ENCODE measurements around the gene RSPH10B.
A peak's percentile ranks its signal among the peaks of the same experiment; 100 is the strongest.
"Not testable (repeated sequence)": the region's sequence is repeated elsewhere in the genome, so short reads cannot be mapped to it uniquely, and the experiment has no call there.

The RSPH10B gene

GRCh38 chr7:5970347-5970911 lies at the start of gene RSPH10B:
Gene RSPH10B, minus strand, starts transcription at chr7:5970689. Its CDS starts 3,573 bp downstream, at chr7:5967116.
- not testable (repeated sequence) for H3K27ac Mint-ChIP-seq; H3K36me3 Mint-ChIP-seq (ENCODE audit: low read depth); DNase-seq; H3K4me3 Mint-ChIP-seq; H3K9me3 Mint-ChIP-seq; H3K4me1 Mint-ChIP-seq (ENCODE audit: low read depth); H3K27me3 Mint-ChIP-seq

- Mint-ChIP-seq H3K36me3 (ENCODE audit: low read depth) (peaks cover 98% of the 10 kb centered on the region), H3K4me1 (ENCODE audit: low read depth) (peaks cover 32% of the 10 kb centered on the region), H3K9me3 (no peaks in the 10 kb centered on the region), H3K27ac (peak overlapping the region; percentile 83), H3K4me3 (no peak overlapping the region), H3K27me3 (no peaks in the 10 kb centered on the region)
- DNase-seq: no peak
These were observed 46.1 kb upstream of the RSPH10B start for GRCh38 chr7:6016653-6016966.

GRCh38 chr7:6015917-6016652 lies 45.6 kb upstream of the RSPH10B start:
- no peak for DNase-seq
- Mint-ChIP-seq H3K4me3 (no peak overlapping the region), H3K36me3 (ENCODE audit: low read depth) (peaks cover 98% of the 10 kb centered on the region), H3K27ac (peak overlapping the region; percentile 83), H3K4me1 (ENCODE audit: low read depth) (peaks cover 37% of the 10 kb centered on the region), H3K27me3 (no peaks in the 10 kb centered on the region), H3K9me3 (no peaks in the 10 kb centered on the region)

GRCh38 chr7:6012355-6013104 lies 42.0 kb upstream of the RSPH10B start:
- Mint-ChIP-seq H3K27ac (peak overlapping the region; percentile 92), H3K27me3 (no peaks in the 10 kb centered on the region), H3K4me1 (ENCODE audit: low read depth) (peaks cover 51% of the 10 kb centered on the region), H3K9me3 (no peaks in the 10 kb centered on the region), H3K36me3 (ENCODE audit: low read depth) (peaks cover 83% of the 10 kb centered on the region), H3K4me3 (no peak overlapping the region)
- no peak for DNase-seq

- DNase-seq: no peak
- H3K36me3 Mint-ChIP-seq (ENCODE audit: low read depth): peaks cover 73% of the 10 kb centered on the region
- H3K4me3 Mint-ChIP-seq: peak overlapping the region; percentile 90
- H3K27me3 Mint-ChIP-seq: no peaks in the 10 kb centered on the region
- peaks cover 57% of the 10 kb centered on the region for H3K4me1 Mint-ChIP-seq (ENCODE audit: low read depth)
- H3K9me3 Mint-ChIP-seq: no peaks in the 10 kb centered on the region
- H3K27ac Mint-ChIP-seq: peak overlapping the region; percentile 92
These were observed 41.1 kb upstream of the RSPH10B start for GRCh38 chr7:6011541-6011940.

GRCh38 chr7:6010370-6010769 lies 39.9 kb upstream of the RSPH10B start:
- not testable (repeated sequence) for H3K9me3 Mint-ChIP-seq, DNase-seq, H3K27me3 Mint-ChIP-seq
- Mint-ChIP-seq H3K4me3 (peak overlapping the region; percentile 90), H3K4me1 (ENCODE audit: low read depth) (peaks cover 51% of the 10 kb centered on the region), H3K36me3 (ENCODE audit: low read depth) (peaks cover 67% of the 10 kb centered on the region), H3K27ac (peak overlapping the region; percentile 92)

GRCh38 chr7:6008668-6009611 lies 38.5 kb upstream of the RSPH10B start, which contains the start of the genes AIMP2 and PMS2:
Gene AIMP2, plus strand, starts transcription at chr7:6009272. Its CDS starts 92 bp downstream, at chr7:6009364.
Gene PMS2, minus strand, starts transcription at chr7:6009049. Its CDS starts 30 bp downstream, at chr7:6009019.
- Mint-ChIP-seq H3K4me3 (peak within 1 kb of the TSS; percentile 90), H3K27me3 (no peaks in the 10 kb centered on the region), H3K4me1 (ENCODE audit: low read depth) (peaks cover 47% of the 10 kb centered on the region), H3K36me3 (ENCODE audit: low read depth) (peaks cover 63% of the 10 kb centered on the region), H3K9me3 (no peaks in the 10 kb centered on the region), H3K27ac (peak within 1 kb of the TSS; percentile 97)
- DNase-seq: peak; percentile 97

- not testable (repeated sequence) for H3K9me3 Mint-ChIP-seq, H3K27me3 Mint-ChIP-seq, DNase-seq
- peak overlapping the region; percentile 50 for H3K27ac Mint-ChIP-seq
- peak overlapping the region; percentile 90 for H3K4me3 Mint-ChIP-seq
- H3K4me1 Mint-ChIP-seq (ENCODE audit: low read depth): peaks cover 45% of the 10 kb centered on the region
- peaks cover 61% of the 10 kb centered on the region for H3K36me3 Mint-ChIP-seq (ENCODE audit: low read depth)
These were observed 37.5 kb upstream of the RSPH10B start for GRCh38 chr7:6007835-6008590.

- Mint-ChIP-seq H3K36me3 (ENCODE audit: low read depth) (peaks cover 58% of the 10 kb centered on the region), H3K4me3 (peak overlapping the region; percentile 90), H3K27me3 (no peaks in the 10 kb centered on the region), H3K9me3 (no peaks in the 10 kb centered on the region), H3K27ac (peak overlapping the region; percentile 1), H3K4me1 (ENCODE audit: low read depth) (peaks cover 38% of the 10 kb centered on the region)
- DNase-seq: no peak
These were observed 36.9 kb upstream of the RSPH10B start for GRCh38 chr7:6007386-6007785.

- Mint-ChIP-seq H3K27me3 (no peaks in the 10 kb centered on the region), H3K36me3 (ENCODE audit: low read depth) (peaks cover 82% of the 10 kb centered on the region), H3K9me3 (no peaks in the 10 kb centered on the region), H3K4me3 (no peak overlapping the region), H3K27ac (peak overlapping the region; percentile 29), H3K4me1 (ENCODE audit: low read depth) (no peaks in the 10 kb centered on the region)
- DNase-seq: no peak
These were observed 26.8 kb upstream of the RSPH10B start for GRCh38 chr7:5997210-5997808.

- H3K4me3 Mint-ChIP-seq; DNase-seq; H3K27me3 Mint-ChIP-seq; H3K4me1 Mint-ChIP-seq (ENCODE audit: low read depth); H3K27ac Mint-ChIP-seq; H3K9me3 Mint-ChIP-seq: not testable (repeated sequence)
- peaks cover 64% of the 10 kb centered on the region for H3K36me3 Mint-ChIP-seq (ENCODE audit: low read depth)
These were observed 16.6 kb upstream of the RSPH10B start for GRCh38 chr7:5987061-5987460.

- H3K36me3 Mint-ChIP-seq (ENCODE audit: low read depth): peaks cover 31% of the 10 kb centered on the region
- H3K4me3 Mint-ChIP-seq; H3K27ac Mint-ChIP-seq; H3K9me3 Mint-ChIP-seq; H3K27me3 Mint-ChIP-seq; DNase-seq; H3K4me1 Mint-ChIP-seq (ENCODE audit: low read depth): not testable (repeated sequence)
These were observed 9.3 kb upstream of the RSPH10B start for GRCh38 chr7:5979680-5980314.

- H3K27ac Mint-ChIP-seq; H3K4me3 Mint-ChIP-seq; H3K36me3 Mint-ChIP-seq (ENCODE audit: low read depth); H3K9me3 Mint-ChIP-seq; DNase-seq; H3K4me1 Mint-ChIP-seq (ENCODE audit: low read depth); H3K27me3 Mint-ChIP-seq: not testable (repeated sequence)
These were observed 3.1 kb upstream of the RSPH10B start for GRCh38 chr7:5973580-5973979.

All from activated T-cell treated with anti-CD3 and anti-CD28 coated beads, Interleukin-2, amount 50 U/mL, for 24 hours (primary cell).